Endothelial cell of umbilical vein (primary cell): ENCODE results near the gene JARID2. TPM values are rescaled to one million over a fixed set of nuclear protein-coding genes. Genes with fewer than 3 reads are reported as not detected.
A peak's percentile ranks its signal among the peaks of the same experiment; 100 is the strongest.

ENCODE experiments used
- BruUV-seq: library from RNA; stranded (reverse); fragments of 400-500 nt; replicated peaks from 2 replicates; lab custom pipeline; 2021; lab: Mats Ljungman, UMichigan
- CTCF ChIA-PET: fragments of 300-600, 350-600 bp; sonication (Branson Sonifier 250); formaldehyde crosslinking; loops from one replicate; lab custom pipeline; 2021; ENCODE audit warnings: antibody characterized with exemption, inconsistent platforms; lab: Charles Lee
- POLR2A ChIA-PET: fragments of 300-600, 350-600 bp; sonication (Branson Sonifier 250); formaldehyde crosslinking; loops from one replicate; lab custom pipeline; 2021; ENCODE audit warnings: antibody characterized with exemption, inconsistent platforms; lab: Charles Lee
- DNase-seq: peaks from one replicate; pipeline ENCODE4 v3.0.0-alpha.2; 2011; ENCODE audit warnings: low read depth, low spot score
- FAIRE-seq: peaks from 2 replicates; lab custom pipeline; 2011; peaks lifted over from hg19 to GRCh38; lab: Jason Lieb, UNC
- H2AFZ ChIP-seq: 2 replicates; pipeline ENCODE4 v1.6.0; 2012; ENCODE audit warnings: low read depth, low read length, control low read depth, inconsistent platforms
- H3K27ac ChIP-seq: 2 replicates; pipeline ENCODE4 v1.5.1; 2011; ENCODE audit warnings: low read depth, mild to moderate bottlenecking, control low read depth, low read length, moderate library complexity; ENCODE audit not compliant: insufficient read depth
- H3K27me3 ChIP-seq, 2 experiments: 2 replicates each; pipeline versions ENCODE4 v1.6.0 to v1.6.1; 2011; ENCODE audit warnings: low read length in 2 of 2, mixed read lengths in 1 of 2; ENCODE audit not compliant: control insufficient read depth in 2 of 2, insufficient read depth in 2 of 2
- H3K36me3 ChIP-seq, 2 experiments: 2 replicates in 1 of 2; 3 replicates in 1 of 2; pipeline ENCODE4 v1.5.1; 2011; ENCODE audit warnings: low read length in 2 of 2, mild to moderate bottlenecking in 1 of 2, moderate library complexity in 1 of 2; ENCODE audit not compliant: control insufficient read depth in 2 of 2, insufficient read depth in 2 of 2; ENCODE audit errors: extremely low read depth in 1 of 2
- H3K4me1 ChIP-seq: 3 replicates; pipeline ENCODE4 v1.5.1; 2011; ENCODE audit warnings: mild to moderate bottlenecking, low read length; ENCODE audit not compliant: control insufficient read depth, insufficient read depth; ENCODE audit errors: extremely low read depth
- H3K4me2 ChIP-seq: 2 replicates; pipeline ENCODE4 v1.6.1; 2011; ENCODE audit warnings: low read length, control low read depth, mixed read lengths; ENCODE audit not compliant: insufficient read depth
- H3K4me3 ChIP-seq, 3 experiments: fragments of 200-600 bp in 1 of 3; sonication (generic), shearing (Covaris generic) in 1 of 3; replicated peaks in 1 of 3; 2 replicates each; pipeline ENCODE4 v1.5.1; 2011 to 2016; ENCODE audit warnings: control low read depth in 3 of 3, low read length in 3 of 3, mild to moderate bottlenecking in 2 of 3, inconsistent platforms in 1 of 3, low read depth in 1 of 3, moderate library complexity in 1 of 3; ENCODE audit not compliant: insufficient read depth in 1 of 3
- H3K79me2 ChIP-seq: 2 replicates; pipeline ENCODE4 v1.6.0; 2012; ENCODE audit warnings: low read length, inconsistent platforms; ENCODE audit not compliant: control insufficient read depth, insufficient read depth
- H3K9ac ChIP-seq: replicated peaks from 2 replicates; pipeline ENCODE3; 2011; ENCODE audit warnings: low read length, control low read depth; ENCODE audit not compliant: insufficient read depth; ENCODE audit errors: extremely low read depth
- H3K9me1 ChIP-seq: replicated peaks from 3 replicates; pipeline ENCODE4 v1.6.0; 2011; ENCODE audit warnings: mild to moderate bottlenecking, low read length; ENCODE audit not compliant: control insufficient read depth, insufficient read depth; ENCODE audit errors: extremely low read depth
- H3K9me3 ChIP-seq: replicated peaks from 2 replicates; pipeline ENCODE4 v1.5.1; 2012; ENCODE audit warnings: low read length, inconsistent platforms; ENCODE audit not compliant: control insufficient read depth, insufficient read depth
- H4K20me1 ChIP-seq: replicated peaks from 2 replicates; pipeline ENCODE3; 2011; ENCODE audit warnings: mild to moderate bottlenecking, low read length; ENCODE audit not compliant: control insufficient read depth, insufficient read depth; ENCODE audit errors: extremely low read depth
- EZH2 ChIP-seq: IDR thresholded peaks from 2 replicates; pipeline ENCODE4 v1.6.1; 2012; ENCODE audit warnings: borderline replicate concordance, low read depth, mild to moderate bottlenecking, moderate library complexity, low read length, inconsistent platforms; ENCODE audit not compliant: severe bottlenecking
- FOS ChIP-seq: IDR thresholded peaks from 2 replicates; pipeline ENCODE4 v1.6.1; 2011; ENCODE audit warnings: mild to moderate bottlenecking, low read length, moderate library complexity, borderline replicate concordance; ENCODE audit not compliant: insufficient read depth
- GATA2 ChIP-seq: IDR thresholded peaks from 2 replicates; pipeline ENCODE4 v1.7.0; 2011; ENCODE audit warnings: low read depth, mild to moderate bottlenecking, moderate library complexity, mixed read lengths, low read length; ENCODE audit not compliant: insufficient read length, insufficient read depth
- JUN ChIP-seq: IDR thresholded peaks from 2 replicates; pipeline ENCODE4 v1.6.1; 2011; ENCODE audit warnings: borderline replicate concordance, low read depth; ENCODE audit not compliant: insufficient read length, insufficient read depth
- MYC ChIP-seq: IDR thresholded peaks from one replicate; pipeline ENCODE4 v1.6.1; 2011; ENCODE audit warnings: mild to moderate bottlenecking, low read depth, low read length
- POLR2A ChIP-seq: IDR thresholded peaks from 2 replicates; pipeline ENCODE4 v1.6.1; 2012; ENCODE audit warnings: low read depth, mild to moderate bottlenecking, control low read depth, low read length
- POLR2AphosphoS5 ChIP-seq: IDR thresholded peaks from 2 replicates; pipeline ENCODE4 v1.6.1; 2012; ENCODE audit warnings: low read depth, mild to moderate bottlenecking, control low read depth, low read length, moderate library complexity; ENCODE audit not compliant: insufficient read depth
- dilution Hi-C: fragments of 300-500 bp; cut with MboI; formaldehyde crosslinking; loops from one replicate; pipeline ENCODE4 v1.15.0; 2019; ENCODE audit warnings: low sequenced_read_pairs; ENCODE audit not compliant: extremely low pct_ligation_motif_present
- intact Hi-C: fragments of 100-400 bp; cut with micrococcal nuclease; formaldehyde crosslinking; loops from one replicate; pipeline ENCODE4 v1.10.0; 2022
- polyA plus RNA-seq, 4 experiments: library from polyadenylated mRNA; depleted of rRNA in 3 of 4; stranded (reverse) in 3 of 4; unstranded in 1 of 4; fragments of >200 nt; gene quantifications; 2 replicates each; pipeline versions ENCODE4 v1.2.1 to v1.2.3, GENCODE V29; 2011 to 2012; ENCODE audit warnings: missing spikeins in 1 of 4
- total RNA-seq: library from RNA; stranded (reverse); gene quantifications from 2 replicates; pipeline ENCODE4 v1.2.3, GENCODE V29; 2021
- TF ChIP-seq, protein P1 (sequence below), 2 donors: IDR thresholded peaks; 1 replicate in 1 of 2; 2 replicates in 1 of 2; pipeline ENCODE4 v1.5.1; 2011; ENCODE audit warnings: low read length in 2 of 2, mild to moderate bottlenecking in 2 of 2, moderate library complexity in 2 of 2, control low read depth in 1 of 2, inconsistent platforms in 1 of 2, low read depth in 1 of 2; ENCODE audit not compliant: insufficient read depth in 1 of 2; ENCODE audit errors: extremely low read depth in 1 of 2
- TF ChIP-seq, protein P2 (sequence below): IDR thresholded peaks from 2 replicates; pipeline ENCODE4 v1.6.1; 2011; ENCODE audit not compliant: insufficient read depth, insufficient read length

JARID2 gene
- total and polyA plus RNA-seq, 2 donors (not counting 3 experiments of a cell fraction or from before 2014, with no cell fraction given) = 2.9 to 10.6 TPM

GRCh38 chr6:15417811-15418210 is 171.9 kb downstream of the JARID2 start:
- intact Hi-C loops = no loop called here
- H3K27me3 ChIP-seq = no peaks in the 10 kb centered on the region
- no peak overlapping the region for H3K4me2 ChIP-seq
- H3K36me3 ChIP-seq = no peaks in the 10 kb centered on the region
- no TSS peak for BruUV-seq
- ChIA-PET POLR2A (no interaction called here), CTCF (no interaction called here)
- no peak overlapping the region for H2AFZ ChIP-seq
- H3K9me1 ChIP-seq = no peaks in the 10 kb centered on the region
- H3K9ac ChIP-seq = no peak overlapping the region
- H3K4me1 ChIP-seq = no peaks in the 10 kb centered on the region
- H3K4me3 ChIP-seq = no peak overlapping the region
- FAIRE-seq = peak; percentile 21
- dilution Hi-C loops = no loop called here
- H3K27ac ChIP-seq = no peak overlapping the region
- H3K9me3 ChIP-seq = no peaks in the 10 kb centered on the region
- no peak for DNase-seq
- no peaks in the 10 kb centered on the region for H3K79me2 ChIP-seq
- TF ChIP-seq JUN (no peak), POLR2A (no peak), POLR2AphosphoS5 (no peak), FOS (no peak)
- no peaks in the 10 kb centered on the region for H4K20me1 ChIP-seq

- no peaks in the 10 kb centered on the region for H3K9me3 ChIP-seq
- TF ChIP-seq, protein P1, sequence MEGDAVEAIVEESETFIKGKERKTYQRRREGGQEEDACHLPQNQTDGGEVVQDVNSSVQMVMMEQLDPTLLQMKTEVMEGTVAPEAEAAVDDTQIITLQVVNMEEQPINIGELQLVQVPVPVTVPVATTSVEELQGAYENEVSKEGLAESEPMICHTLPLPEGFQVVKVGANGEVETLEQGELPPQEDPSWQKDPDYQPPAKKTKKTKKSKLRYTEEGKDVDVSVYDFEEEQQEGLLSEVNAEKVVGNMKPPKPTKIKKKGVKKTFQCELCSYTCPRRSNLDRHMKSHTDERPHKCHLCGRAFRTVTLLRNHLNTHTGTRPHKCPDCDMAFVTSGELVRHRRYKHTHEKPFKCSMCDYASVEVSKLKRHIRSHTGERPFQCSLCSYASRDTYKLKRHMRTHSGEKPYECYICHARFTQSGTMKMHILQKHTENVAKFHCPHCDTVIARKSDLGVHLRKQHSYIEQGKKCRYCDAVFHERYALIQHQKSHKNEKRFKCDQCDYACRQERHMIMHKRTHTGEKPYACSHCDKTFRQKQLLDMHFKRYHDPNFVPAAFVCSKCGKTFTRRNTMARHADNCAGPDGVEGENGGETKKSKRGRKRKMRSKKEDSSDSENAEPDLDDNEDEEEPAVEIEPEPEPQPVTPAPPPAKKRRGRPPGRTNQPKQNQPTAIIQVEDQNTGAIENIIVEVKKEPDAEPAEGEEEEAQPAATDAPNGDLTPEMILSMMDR (IDR thresholded peaks at IDR 0.05; ENCODE audit: extremely low read depth in 1 of 2, insufficient read depth in 1 of 2, low read depth in 1 of 2, low read length in 2 of 2) = no peak
- TF ChIP-seq GATA2 (no peak), POLR2A (no peak), MYC (no peak), POLR2AphosphoS5 (no peak), EZH2 (no peak), FOS (no peak), JUN (no peak)
- TF ChIP-seq, protein P2, sequence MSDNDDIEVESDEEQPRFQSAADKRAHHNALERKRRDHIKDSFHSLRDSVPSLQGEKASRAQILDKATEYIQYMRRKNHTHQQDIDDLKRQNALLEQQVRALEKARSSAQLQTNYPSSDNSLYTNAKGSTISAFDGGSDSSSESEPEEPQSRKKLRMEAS = no peak
- no peaks in the 10 kb centered on the region for H3K4me1 ChIP-seq
- no peaks in the 10 kb centered on the region for H3K27me3 ChIP-seq
- H3K4me3 ChIP-seq = no peak overlapping the region
- POLR2A ChIA-PET = no interaction called here
- FAIRE-seq (no peak), DNase-seq (no peak)
- H3K4me2 ChIP-seq = no peak overlapping the region
- CTCF ChIA-PET = no interaction called here
- no peaks in the 10 kb centered on the region for H3K36me3 ChIP-seq
- no peak overlapping the region for H2AFZ ChIP-seq
- no peaks in the 10 kb centered on the region for H3K9me1 ChIP-seq
- H3K79me2 ChIP-seq = no peaks in the 10 kb centered on the region
- dilution Hi-C loops = no loop called here
- no TSS peak for BruUV-seq
- intact Hi-C loops = no loop called here
- H3K27ac ChIP-seq = no peak overlapping the region
- H4K20me1 ChIP-seq = no peaks in the 10 kb centered on the region
- no peak overlapping the region for H3K9ac ChIP-seq
Measured at GRCh38 chr6:15419493-15419892, 173.6 kb downstream of the JARID2 start.
